Medulla oblongata (tissue), 1 donor: ENCODE results near the gene CHD1.

ENCODE experiments used
- DNase-seq: peaks from one replicate; pipeline ENCODE4 v3.0.0-alpha.2; 2015; ENCODE audit errors: extremely low spot score

The CHD1 gene

DNA sequence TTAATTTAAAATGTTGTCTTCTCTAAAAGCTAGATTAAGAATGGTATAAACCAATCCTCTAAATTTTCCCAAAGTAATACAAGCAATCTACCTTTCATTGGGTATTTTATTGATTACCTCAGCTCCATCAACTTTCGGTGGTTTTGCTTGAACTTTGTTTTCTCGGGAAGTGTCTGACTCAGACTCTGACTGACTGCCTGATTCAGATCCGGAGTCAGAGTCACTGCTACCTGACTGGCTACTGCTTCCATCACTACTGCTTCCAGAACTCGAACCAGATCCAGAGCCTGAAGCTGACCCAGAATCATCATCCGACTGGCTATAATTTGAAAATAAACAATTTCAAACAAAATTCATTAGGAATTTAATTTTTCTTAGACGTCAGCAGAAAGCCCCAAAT, 24.0 kb downstream of the CHD1 start:
- no peak for DNase-seq

DNA sequence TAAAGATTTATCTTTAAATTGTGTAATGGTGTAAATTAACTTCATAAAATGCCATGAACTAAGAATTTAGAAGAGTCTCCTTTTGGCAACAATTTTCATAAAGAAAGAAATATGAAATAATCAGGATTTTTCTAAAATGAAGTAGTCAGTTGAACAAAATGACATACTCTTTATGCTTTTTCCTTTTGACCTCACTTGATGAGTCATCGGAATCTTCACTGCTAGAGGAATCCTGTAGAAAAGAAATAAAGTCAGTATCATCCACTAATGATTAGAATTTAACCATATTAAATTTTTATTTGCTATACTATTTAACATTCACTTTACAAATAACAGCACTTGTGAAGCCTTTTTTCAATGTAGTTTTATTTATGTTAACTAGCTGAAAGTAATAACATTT, 26.1 kb downstream of the CHD1 start:
- DNase-seq: no peak

DNA sequence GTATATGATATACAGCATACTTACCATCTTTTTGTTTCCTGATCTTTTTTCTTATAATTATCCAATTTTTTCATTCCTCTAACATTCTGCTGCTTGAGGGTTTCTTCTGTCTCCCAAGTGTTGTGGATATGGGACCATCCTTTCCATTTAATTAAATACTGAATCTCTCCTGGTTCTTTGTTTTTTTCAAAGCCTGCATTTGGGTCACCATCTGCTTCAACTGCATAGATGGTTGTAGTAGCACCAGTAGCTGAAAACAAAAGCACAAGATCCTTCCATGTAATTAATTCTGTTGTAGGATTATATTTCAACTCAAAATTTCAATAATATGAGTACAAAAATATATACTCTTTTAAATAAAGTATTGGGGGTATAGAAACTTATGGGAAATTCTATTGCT, 29.4 kb downstream of the CHD1 start:
- no peak for DNase-seq

DNA sequence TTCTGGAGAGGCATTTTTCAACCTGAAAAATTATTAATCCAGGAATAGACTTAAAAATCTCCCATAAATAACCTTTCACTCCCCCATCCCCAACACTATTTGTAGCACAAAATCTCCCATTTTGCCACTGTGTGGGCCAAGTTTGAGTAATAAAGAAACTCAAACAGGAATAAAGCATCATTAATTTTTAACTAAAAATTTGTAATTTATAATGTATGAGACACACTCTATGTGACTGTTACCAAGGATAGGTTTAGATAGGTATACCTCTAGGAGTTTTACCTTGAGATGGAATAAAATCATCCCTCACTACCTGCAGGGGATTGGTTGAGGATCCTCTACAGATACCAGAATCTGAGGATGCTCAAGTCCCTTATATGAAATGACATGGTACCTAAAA, 30.1 kb downstream of the CHD1 start:
- DNase-seq: no peak

DNA sequence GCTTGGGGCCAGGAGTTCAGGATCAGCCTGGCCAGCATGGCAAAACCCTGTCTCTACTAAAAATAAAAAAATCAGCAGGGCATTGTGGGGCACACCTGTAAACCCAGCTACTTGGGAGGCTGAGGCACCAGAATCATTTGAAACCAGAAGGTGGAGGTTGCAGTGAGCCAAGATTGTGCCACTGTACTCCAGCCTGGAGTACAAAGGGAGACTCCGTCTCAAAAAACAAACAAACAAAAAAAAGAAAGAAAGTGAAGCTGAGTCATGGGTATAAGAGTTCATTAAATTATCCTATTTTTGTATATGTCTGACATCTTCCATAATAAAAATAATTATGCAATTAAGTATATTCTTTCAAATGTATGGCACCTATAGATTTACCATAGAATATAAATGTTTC, 37.2 kb downstream of the CHD1 start:
- DNase-seq: no peak

DNA sequence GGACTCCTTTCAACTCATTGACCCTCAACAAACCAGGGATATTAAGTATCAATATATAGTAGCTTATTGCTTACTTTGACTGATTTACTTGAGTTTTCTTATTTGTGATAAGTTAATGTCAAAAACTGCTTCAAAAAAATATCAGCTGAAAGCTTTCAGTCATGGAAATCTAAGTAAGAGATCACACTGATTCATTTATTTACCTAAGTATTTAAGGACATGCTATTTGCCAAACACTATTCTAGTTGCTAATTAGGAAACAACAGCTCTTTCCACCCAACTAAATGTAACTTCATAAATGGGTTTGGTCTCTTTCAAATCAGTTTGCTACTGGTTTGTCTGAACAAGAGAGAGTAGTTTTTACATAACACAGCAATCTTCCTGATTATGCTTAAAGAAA, 48.2 kb downstream of the CHD1 start:
- no peak for DNase-seq

DNA sequence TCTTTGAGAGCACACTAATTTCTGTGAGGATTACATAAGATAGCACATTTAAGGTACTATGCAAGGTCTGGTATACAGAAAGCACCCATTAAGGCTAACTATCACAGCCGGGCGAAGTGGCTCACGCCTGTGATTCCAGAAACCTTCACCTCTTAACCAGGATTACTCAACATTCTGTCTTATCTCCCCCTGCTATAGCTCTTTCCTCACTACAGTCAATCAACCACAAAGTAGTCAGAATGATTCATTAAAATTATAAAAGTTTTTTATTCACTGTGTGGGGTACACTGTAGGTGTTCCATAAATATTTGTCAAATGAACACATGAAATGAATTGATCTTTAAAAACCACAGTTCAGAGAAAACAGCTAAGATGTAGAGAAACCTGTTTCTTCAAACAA, 48.7 kb downstream of the CHD1 start:
- DNase-seq: no peak

- DNase-seq: no peak
These were observed 51.2 kb downstream of the CHD1 start for GRCh38 chr5:98877600-98877999.

DNA sequence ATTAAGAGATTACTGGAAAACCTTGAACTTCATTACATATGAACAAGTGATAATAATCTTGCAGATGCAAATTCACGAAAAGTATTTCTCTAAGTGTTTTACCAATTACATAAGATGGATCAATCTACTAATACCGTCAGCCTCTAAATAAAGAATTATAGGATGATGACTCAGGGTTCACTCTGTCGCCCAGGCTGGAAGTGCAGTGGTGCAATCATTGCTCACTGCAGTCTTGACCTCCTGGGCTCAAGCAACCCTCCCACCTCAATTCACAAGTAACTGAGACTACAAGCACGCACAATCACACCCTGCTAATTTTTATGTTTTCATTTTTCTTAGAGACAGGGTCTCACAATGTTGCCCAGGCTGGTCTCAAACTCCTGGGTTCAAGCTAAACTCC, 56.1 kb downstream of the CHD1 start:
- DNase-seq: no peak

DNA sequence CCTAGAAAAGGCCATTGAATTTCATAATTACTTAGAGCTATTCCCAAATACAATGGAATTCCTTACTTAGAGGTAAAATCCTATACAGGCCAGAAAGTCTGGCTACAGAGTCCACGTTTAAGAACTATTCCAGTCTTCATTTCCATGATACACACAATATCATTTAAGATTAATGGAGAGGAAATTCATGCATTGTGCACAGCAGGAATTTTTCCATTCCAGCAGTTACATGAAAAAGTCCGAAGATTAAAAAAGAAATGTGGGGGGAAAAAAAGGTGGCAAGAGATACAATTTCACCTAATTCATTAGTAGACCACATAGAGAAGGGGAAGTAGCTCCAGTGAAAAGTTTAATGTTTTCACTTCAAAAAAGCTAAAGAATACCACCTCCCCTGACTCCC, 63.1 kb downstream of the CHD1 start:
- no peak for DNase-seq

GRCh38 chr5:98847054-98847453, 81.8 kb downstream of the CHD1 start:
- DNase-seq: no peak

GRCh38 chr5:98846520-98846919, 82.3 kb downstream of the CHD1 start:
- DNase-seq: no peak

DNA sequence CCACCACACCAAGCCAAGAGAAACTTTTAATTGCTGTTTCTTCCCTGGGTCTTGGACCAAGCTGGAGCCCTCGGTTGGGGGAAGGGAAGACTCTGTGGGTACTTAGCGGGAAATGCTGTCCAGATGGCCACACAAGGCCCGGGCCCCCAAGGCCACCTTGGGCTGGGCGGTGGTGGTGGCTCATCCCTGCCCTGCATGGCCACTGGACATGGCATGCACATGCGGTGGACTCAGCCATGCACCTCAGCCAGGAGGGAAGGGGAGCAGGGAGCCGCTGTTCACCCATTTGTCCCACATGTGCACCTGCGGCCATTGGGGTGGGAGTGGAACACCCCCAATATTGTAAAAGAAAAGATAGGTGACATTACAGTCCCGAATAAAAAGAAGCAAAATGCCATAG, 82.9 kb downstream of the CHD1 start:
- no peak for DNase-seq

- no peak for DNase-seq
These were observed 83.9 kb downstream of the CHD1 start for GRCh38 chr5:98844865-98845264.

GRCh38 chr5:98843481-98843880, 85.3 kb downstream of the CHD1 start:
- no peak for DNase-seq

- no peak for DNase-seq
These were observed 87.9 kb downstream of the CHD1 start for GRCh38 chr5:98840946-98841345.

DNA sequence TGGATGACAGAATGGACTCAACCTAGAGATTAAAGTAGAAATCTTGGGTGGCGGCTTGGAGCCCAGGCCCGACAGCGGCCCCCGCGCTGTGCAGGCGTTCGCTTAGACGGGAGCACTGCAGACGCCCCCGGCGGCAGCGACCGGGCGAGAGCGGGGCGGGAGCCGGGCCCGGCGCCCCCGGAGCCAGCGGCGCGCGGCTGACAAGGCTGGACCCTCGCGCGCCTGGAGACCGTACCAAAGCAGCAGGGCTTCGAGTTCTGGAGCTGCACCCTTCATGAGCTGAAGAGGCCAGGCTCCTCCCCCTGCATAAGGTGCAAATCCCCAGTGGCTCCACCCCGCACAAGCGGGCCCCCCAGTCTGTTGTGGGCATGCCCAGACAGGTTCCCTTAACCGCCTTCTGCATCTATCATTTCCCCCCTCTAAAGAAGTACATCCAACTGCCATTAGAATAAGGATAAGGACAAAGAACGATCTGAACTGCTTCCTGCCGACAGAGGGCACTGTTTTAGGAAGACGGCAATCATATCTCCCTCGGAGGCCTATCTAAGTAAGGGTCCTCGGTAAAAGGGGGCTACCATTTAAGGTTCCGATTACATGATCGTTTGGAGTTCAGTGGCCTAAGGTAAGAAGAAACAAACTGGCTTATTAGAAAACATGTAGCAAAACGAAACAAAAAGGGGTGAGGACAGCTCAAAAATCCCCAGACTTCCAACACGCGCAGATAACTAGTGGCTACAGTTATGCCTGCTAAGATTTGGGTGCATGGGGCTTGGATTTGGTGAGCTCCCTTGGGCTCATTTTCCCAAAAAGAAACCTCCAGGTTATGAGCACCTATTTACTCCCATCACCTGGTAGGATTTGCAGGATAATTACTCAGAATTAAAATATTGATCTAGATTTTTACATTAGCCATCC, 89.1 kb downstream of the CHD1 start:
- DNase-seq: no peak

- DNase-seq: no peak
These were observed 92.6 kb downstream of the CHD1 start for GRCh38 chr5:98836175-98836574.

DNA sequence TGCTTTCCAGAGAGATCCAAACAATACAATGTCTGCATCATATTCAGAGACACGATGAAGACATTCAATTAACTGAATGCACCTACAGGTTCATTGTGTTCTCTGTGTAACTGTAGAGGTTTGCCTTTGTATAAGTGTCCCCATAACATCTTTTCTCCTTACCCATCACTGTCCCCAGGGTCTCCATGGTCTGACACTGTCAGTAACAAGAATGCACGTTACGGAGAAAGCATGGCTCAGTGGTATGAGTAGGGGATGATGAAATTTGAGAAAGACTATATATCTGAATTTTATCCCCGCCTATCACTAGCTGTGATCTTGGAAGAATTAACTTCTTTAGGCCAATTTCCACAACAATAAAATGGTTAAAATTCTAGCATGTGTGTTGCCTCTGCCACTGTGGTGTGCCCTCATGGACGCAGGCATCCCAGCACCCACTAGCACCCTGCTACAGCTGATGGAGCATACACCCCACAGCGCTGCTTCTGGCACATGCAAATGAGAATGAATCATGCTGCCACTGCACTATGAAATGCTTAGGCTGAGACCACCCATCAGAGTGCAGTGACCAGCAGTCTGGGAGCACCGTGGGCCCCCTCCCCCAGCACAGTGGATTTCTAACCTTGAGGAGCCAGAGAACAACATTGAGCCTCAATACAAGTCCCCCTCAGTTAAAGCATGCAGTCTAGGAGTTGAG, 101.1 kb downstream of the CHD1 start:
- DNase-seq: no peak

GRCh38 chr5:98827161-98827560, 101.6 kb downstream of the CHD1 start:
- peak; percentile 53 for DNase-seq

DNA sequence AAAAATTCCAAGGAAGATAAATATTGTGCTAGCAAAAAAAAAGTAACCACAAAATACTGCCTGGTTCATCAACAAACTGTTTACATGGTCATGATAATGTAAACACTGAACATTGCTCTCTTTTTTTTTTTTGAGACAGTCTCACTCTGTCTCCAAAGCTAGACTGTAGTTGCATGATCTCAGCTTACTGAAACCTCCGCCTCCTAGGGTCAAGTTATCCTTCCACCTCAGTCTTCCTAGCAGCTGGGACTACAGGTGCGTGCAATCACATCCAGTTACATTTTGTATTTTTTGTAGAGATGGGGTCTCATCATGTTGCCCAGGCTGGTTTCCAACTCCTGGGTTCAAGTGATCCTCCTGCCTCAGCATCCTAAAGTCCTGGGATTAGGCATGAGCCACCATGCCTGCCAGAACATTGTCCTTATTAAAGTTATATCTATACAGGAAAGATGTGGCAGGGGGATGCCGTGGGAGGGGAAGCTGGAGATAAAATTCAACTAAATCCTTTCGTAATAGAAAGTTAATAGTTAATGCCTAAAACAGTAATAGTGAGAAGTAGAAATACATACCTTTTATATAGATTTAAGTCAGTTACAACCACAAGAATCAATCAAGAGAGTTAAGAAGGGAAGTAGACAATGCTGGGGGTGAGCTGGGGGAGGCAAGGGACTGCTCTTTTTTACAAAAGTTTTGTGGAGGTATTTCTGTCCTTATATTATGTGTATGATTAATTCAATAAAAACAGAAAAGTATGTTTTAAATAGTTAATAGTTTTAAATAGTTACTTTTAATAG, 103.0 kb downstream of the CHD1 start:
- no peak for DNase-seq

DNA sequence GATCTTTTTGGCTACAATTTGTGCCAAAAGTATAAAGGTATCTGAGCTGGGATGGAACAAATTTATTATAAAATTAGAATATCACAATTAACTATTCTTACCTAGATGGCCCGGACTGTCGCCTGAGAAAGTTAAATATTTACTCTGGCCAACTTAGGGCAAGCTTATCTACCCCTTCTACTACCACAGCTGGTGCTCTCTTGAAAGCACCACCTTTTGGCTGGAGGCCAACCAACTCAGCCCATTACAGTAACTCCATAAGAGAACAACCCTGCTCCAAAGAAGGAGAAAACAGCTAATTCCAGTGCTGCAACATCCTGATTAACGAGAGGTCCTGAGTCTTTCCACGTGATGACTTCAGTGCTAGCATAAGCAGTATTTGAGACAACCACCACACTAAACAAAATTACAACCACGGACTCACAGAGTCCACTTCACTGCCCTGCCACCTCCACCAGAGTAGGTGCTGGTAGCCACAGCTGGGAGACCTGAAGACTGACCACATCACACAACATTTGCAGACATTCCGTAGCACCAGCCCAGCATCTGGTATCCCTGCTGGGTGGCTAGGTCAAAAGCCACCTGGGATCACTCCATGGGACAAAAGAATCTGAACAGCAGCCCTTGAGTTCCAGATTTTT, 112.1 kb downstream of the CHD1 start:
- DNase-seq: no peak
